NCI-H2171 treated with DMSO at 0.1 percent for 48 hours (cell line): Measurements from ENCODE around the gene OGFR.

Experiments used
- DNase-seq: peaks from one replicate; lab custom pipeline; 2025; lab: John Stamatoyannopoulos, UW

Gene OGFR

DNA sequence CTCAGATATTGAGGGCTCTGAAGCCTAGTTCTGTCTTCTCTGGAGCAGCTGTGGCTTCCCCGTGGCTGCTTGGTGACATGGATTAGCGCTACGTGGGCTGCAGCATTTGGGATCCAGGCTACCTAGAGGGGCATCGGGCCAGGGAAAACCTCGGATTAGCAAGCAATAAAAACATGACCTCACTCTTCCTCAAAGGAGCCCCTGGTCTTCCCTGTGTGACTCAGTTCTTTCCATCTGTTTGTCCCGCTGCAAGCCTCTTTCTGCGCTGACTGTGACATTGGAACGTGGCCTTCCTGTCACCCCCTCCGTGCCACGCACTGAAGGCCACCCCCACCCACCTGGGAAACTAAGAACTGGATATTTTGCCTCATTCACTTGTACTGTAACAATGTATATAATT is 4.8 kb upstream of the OGFR start:
- no peak for DNase-seq

DNA sequence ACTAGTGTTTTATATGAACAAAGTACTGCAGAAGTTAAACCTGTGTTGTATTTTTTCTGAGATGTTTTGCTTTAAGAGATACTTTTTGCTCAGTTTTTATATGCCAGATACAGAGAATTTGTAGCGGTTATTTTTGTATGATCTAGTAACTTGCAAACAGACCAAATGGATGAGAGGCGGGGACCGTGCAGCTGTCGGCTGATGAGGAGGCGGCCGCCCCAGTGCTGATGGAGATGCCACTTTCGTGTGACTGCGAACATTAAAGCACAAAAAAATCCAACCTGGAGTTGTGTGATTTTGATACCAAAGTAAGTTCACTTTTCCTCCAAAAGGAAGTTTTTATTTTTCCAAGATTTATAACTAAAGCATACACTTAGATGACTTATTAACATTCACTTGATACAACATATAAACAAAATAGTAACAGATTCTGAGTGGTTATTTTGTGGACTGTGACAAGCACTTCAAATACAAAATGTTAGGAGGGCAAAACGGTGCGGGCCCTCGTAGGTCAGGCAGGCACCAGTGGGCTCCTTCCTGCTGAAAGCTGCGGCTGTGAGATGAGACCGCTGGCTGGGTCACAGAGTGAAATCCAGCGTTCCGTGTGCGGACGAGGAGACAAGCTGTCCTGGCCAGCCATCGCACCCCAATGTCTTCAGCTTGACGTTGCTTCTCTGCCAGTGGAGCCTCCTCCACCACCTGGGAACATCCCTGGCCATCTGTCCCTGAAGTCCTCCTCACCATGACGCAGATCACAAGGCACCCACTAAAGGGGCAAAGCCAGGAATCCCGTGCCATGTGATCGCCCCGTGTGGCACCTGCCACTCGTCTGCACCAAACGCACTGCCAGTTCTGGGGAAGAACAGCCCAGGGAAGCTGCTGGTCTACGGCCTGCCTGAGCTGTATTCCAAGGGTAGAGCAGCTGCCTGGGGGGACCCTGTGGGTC is 4.0 kb upstream of the OGFR start:
- peak; percentile 39 for DNase-seq

DNA sequence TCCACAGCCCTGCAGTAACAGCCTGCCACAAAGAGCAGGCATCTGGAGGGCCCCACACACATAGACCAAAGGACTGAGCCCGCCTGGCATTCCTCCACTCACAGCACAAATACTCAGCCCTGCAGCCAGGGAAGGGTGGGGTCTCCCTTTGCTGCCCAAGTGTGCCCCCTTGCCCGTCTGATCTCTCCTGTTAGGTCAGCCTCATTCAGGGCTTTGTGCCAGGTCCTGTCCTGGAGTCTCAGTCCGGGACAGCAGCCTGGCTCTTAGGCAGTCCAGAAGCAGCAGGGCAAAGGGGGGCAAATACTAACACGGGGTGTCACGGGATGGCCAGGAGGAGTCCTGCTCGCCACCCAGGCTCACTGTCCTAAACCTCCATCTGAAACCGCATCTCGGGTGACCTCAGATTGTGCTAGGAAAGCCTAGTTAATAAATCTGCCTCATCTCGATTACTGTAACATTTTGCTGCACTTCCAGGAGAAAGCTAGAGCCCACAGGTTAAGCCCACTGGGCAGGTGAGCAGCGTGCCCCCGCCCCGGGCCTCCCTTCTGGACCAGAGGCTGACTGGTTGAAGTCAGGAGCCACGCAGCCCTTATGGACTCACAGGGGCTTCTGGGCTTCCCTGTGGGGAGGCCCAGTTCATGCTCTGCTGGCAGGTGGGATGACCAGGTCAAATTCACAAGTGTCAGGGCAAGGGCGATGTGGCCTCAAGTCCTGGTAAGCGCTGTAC is 3.2 kb upstream of the OGFR start:
- DNase-seq = no peak

DNA sequence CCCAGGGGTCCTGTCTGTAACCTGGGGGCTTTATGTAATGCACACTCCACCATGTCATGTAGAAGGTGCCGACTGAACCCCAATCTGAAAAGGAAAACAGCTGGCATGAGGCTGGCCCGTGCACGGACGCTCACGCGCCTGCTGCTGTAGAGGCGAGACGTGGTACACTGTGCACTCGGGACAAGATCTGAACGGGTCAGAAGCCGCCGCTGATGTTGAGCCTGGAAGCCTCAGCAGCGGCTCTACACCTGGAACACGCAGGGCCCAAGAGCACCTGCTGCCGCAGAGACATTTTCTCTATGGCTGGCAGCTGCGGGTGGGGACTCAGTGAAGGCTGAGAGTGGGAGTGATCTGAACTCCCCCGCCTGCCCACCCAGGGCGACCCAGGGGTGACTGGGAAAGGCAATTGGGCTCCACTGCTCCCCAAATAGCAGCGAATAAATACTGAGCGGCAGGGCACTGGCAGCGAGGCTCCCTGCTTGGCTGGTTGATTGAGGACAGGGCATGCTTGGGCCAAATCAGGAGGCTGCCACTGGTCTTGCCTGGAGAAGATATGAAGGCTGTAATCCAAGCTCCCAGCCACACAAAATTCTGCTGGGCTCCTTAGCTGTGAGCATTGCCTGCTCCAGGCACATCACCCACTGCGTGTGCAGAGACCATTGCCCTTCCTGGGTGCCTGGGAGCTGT is 2.5 kb upstream of the OGFR start:
- no peak for DNase-seq

DNA sequence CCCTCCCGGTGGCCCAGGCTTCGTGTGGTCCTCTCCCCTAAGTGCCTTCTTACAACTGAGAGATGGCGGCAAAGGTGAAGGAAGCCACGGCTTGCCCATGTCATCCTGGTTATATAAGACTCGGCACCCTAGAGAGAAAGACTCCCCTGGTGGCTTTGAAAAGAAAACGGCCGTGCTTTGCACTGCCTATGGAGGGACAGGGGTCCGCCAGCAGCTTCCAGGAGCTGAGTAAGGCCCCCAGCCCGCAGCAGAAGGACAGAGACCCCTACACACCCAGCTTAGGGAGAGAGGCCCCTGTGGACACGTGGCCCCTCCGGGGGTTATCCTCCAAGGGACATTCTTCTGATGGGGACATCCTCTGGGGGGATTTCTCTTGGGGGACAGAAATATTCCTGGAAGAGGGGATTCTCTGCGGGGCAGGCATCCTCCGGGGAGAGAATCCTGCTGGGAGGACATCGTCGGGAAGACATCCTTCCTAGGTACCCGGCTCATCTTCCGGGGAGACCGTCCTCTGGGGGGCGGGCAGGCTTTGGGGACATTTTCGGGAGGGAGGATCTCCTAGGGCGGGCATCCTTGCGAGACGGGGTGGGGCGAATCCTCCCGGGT is 511 bp upstream of the OGFR start:
- DNase-seq = peak; percentile 19

DNA sequence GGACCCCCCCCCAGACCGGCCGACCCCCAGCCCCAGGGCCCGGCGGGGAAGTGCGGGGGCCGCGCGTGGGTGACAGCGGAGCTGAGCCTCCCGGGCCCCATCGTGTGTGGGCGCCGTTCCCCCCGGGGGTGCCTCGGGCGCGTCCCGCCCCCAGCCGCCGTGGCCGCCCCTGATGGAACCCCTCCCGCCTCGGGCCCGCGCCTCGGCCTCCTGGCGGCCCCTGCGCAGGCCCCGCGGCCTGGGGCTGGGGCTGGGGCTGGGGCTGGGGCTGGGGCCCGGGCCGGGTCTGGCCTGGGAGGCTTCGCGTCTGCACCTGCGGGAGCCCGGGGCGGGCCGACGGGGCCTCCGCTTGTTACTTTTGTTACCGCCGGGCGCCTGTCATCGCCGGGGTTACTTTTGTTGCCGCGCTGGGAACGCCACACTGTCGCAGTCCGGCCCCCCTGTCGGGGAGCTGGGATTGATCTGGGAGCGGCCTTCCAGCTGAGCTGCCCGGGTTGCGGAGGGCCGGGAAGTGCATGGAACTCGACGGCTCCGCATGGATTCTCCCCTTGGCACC is 598 bp downstream of the OGFR start:
- DNase-seq = no peak

DNA sequence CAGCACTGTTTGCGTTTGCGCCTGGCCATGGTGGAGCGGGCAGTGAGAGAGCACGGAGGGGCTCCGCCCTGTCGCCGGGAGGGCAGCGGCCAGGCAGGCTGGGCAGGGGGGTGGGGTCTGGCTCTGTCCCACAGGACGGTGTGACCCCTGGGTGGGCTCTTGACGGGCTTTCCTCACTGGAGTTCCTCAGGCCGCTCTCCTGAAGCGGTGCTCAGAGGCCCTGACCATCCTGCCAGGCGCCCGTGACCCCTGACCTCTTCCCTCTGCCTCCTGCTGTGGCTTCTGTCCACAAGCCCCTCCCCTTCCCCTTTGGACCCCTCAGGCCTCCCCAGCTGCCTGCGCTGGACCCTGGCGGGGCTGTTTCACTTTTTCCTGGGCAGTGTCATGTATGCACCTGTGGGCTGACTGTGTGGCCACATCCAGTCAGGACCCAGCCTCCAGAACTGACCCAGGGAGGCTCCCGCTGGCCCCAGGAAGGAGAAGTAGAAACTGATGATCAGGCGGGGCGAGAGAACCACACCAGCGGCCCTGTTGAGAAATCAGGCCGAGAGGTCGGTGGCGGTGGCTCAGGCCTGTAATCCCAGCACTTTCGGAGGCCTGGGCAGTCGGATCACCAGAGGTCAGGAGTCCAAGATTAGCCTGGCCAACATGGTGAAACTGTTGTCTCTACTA is 1.2 kb downstream of the OGFR start:
- no peak for DNase-seq

DNA sequence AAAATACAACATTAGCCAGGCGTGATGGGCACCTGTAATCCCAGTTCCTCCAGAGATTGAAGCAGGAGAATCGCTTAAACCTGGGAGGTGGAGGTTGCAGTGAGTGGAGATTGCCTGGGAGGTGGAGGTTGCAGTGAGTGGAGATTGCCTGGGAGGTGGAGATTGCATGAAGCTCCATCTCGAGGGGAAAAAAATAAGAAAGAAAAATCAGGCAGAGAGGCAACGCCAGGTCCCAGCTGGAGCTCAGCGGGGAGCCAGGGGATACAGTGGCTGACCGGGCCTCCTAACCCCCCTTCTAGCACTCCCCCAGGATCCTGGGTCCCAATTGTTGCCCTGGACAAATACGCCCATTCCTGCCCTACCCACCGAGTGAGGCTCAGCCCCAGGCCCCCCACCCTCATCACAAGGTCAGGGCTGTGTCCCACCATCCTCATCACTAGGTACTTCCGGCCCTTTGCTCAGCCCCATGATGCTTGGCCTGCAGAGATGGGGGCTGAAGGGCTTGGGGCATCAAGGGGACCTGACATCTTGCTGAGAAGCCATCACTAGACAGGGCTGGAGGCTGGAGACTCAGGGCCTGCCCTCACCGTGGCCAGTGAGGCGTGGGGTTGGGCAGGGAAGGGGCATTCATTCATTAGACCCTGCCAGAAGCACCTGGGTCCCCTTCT is 1.9 kb downstream of the OGFR start:
- DNase-seq = no peak

DNA sequence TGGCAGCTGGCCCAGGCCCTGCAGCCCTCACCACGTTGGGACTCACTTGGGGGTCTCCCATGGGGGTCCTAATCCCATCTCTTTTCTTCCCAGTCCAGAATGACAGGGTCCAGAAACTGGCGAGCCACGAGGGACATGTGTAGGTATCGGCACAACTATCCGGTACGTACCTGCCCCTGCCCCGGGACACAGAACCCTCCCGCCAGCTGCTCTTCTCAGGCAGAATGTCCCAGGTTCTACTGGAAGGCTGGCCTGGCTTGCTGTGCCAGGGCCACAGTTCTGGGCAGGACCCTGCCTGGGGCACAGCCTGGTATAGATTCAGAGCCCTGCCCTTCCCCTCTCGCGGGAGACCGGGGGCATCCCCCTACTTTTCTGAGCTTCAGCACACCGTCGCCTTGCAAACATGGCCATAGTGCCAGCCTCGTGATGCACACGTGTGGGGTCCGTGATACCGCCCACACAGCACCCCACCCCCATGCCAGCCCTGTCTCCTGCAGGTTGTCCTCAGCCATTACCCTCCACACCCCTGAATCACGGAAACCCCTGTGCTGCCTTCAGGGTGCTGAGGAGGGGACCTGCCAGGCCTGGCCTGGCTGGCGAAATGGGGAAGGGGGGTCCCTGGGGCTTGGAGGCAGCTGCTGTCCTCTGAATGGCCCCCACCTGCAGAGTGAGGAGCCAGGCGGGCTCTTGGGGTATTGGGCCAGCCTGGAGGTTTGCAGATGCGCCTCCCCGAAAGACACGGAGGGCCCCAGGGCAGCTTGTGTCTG is 3.0 kb downstream of the OGFR start:
- DNase-seq = no peak

DNA sequence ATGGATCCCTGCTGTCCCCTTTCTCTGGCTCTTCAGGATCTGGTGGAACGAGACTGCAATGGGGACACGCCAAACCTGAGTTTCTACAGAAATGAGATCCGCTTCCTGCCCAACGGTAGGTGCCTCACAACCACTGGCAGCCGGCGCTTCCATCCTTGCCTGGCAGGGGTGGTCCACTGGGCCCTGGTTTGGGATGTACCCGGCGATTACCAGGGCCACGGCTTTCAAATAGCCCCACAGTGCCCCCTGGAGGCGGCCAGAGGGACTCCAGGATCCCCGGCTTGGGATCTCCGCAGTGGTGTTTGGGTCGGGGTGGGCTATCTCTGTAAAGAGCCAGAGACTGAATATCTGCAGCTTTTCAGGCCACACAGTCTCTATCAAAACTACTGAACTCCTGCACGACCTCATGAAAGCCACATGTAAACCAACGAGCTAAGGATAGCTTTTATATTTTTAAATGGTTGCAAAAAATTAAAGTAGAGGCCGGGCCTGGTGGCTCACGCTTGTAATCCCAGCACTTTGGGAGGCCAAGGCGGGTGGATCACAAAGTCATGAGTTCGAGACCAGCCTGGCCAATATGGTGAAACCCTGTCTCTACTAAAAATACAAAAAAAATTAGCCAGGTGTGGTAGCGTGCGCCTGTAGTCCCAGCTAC is 3.7 kb downstream of the OGFR start:
- peak; percentile 47 for DNase-seq

DNA sequence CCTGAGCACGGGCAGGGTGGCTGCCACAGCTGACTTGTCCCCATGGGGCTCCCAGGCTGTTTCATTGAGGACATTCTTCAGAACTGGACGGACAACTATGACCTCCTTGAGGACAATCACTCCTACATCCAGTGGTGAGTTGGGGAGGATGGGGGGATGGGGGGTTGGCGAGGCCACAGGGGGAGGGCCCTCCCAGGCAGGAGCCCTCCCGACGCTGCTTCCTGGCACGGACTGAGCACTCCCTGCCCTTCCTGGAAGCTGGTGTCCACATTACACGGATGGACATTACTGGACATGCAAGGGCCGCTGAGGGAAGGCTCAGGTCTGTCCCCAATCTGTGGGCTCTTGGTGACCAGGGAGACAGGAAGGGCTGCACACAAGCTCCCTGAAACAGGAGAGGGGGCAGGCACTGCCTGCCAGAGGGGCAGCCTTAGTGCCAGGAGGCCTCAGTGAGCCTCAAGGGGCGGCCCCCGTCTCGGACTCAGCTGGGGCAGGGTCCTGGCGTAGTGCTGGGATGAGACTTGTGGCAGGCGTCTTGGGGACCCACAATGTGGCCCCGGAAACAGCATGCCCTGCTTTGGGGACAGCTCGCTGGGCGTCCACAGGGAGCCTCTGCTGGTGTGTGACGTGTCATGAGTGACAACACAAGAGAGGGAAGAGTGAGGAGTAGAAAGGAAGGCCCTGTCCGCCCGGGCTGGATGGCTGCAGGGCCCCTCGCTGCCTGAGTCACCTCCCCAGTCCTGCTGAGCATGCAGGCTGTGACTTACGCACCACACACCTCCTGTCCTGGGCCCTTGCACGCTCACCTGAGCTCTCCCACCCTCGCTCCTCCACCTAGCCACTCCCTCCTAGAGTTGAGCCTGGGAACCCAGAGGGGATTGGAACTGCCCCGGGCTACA is 5.1 kb downstream of the OGFR start:
- DNase-seq = no peak

DNA sequence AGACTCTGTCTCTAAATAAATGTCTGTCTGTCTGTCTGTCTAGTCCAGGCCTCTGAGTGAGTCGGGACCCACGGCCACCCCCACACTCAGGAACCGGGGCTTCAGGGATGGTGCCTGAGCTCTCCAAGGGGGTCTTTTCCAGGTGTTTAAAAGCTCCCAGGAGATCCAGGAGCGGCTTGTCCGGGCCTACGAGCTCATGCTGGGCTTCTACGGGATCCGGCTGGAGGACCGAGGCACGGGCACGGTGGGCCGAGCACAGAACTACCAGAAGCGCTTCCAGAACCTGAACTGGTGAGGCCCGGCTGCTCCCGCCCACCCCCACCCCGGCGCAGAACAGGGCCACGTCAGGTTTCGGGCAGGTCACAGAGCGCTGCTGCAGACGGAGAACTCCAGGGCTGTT is 6.7 kb downstream of the OGFR start:
- no peak for DNase-seq

DNA sequence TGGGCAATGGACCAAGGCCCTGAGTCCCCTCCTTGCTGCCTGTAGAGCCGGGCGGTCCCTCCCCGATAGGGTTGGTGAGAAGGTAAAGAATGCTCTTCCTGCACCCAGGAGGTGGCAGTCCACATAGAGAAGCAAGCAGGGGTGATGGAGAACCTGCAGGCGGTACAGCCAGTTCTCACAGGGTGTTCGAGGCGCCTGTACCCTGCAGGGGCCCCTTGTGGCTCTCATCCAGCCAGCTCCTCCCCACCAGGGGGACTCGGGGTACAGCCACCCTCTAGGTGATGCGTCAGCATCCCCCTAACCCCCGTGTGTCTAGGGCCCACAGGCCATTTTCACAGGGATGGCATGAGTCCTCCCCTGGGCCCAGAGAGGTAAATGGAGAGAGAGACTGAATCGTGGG is 7.1 kb downstream of the OGFR start:
- DNase-seq = no peak

DNA sequence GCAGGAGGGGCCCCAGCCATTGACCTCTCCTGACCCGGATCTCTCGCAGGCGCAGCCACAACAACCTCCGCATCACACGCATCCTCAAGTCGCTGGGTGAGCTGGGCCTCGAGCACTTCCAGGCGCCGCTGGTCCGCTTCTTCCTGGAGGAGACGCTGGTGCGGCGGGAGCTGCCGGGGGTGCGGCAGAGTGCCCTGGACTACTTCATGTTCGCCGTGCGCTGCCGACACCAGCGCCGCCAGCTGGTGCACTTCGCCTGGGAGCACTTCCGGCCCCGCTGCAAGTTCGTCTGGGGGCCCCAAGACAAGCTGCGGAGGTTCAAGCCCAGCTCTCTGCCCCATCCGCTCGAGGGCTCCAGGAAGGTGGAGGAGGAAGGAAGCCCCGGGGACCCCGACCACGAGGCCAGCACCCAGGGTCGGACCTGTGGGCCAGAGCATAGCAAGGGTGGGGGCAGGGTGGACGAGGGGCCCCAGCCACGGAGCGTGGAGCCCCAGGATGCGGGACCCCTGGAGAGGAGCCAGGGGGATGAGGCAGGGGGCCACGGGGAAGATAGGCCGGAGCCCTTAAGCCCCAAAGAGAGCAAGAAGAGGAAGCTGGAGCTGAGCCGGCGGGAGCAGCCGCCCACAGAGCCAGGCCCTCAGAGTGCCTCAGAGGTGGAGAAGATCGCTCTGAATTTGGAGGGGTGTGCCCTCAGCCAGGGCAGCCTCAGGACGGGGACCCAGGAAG is 7.7 kb downstream of the OGFR start:
- no peak for DNase-seq

DNA sequence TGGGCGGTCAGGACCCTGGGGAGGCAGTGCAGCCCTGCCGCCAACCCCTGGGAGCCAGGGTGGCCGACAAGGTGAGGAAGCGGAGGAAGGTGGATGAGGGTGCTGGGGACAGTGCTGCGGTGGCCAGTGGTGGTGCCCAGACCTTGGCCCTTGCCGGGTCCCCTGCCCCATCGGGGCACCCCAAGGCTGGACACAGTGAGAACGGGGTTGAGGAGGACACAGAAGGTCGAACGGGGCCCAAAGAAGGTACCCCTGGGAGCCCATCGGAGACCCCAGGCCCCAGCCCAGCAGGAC is 8.2 kb downstream of the OGFR start:
- DNase-seq = no peak

DNA sequence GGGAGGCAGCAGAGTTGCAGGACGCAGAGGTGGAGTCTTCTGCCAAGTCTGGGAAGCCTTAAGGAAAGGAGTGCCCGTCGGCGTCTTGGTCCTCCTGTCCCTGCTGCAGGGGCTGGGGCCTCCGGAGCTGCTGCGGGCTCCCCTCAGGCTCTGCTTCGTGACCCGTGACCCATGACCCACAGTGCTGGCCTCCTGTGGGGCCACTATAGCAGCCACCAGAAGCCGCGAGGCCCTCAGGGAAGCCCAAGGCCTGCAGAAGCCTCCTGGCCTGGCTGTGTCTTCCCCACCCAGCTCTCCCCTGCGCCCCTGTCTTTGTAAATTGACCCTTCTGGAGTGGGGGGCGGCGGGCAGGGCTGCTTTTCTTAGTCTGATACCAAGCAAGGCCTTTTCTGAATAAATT is 9.0 kb downstream of the OGFR start:
- DNase-seq = no peak

DNA sequence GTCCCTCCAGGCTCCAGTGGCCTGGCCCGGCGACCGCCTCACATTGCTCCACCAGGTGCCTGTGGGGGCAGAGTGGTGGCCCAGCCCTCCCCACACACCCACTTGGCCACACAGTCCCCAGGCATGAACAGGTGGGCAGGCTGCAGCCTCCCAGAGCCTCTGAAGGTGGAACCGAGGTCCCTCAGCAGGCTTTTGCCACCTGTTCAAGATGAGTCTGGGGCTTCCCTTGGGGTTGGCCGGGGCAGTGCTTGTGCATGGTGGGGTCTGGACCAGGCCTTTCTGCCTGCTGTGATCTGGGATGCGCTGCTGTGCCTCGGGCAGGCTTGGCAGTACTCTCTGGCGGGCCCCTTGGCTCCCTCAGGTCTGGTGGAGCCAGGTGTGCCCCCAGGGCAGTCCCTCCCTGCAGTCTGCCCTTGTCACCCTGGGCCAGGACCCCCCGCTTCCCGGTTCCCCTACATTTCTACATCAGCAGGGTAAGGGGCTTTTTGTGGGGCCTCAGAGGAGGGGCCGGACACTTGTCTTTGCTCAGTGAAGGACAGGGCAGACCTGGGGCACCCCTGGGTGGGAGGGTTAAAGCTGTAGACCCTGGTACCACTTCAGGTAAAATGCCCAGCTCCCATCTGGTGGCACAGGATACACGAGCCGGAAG is 9.5 kb downstream of the OGFR start:
- no peak for DNase-seq

DNA sequence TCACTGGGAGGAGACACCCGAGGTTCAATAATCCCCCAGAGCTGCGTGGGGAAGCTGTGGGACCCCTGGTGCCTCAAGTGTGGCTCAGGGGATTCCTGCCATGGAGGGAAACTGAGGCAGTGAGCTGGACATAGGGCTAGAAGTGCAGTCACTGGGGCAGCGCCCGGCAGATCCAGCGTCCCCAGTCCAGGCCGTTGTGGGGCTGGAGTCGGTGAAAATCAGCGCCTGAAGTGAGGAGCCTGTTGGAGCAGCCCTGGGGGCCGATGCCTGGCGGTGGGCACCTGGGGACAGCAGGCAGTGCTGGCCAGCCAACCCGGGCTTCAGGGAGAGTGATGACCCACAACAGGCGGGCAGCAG is 10.1 kb downstream of the OGFR start:
- DNase-seq = no peak
